Left renal cortex interstitium (tissue), 4 donors: ENCODE results near the gene SLIT1. TPM values are rescaled to one million over a fixed set of nuclear protein-coding genes. Genes with fewer than 3 reads are reported as not detected.

Experiments used
- DNase-seq, 4 donors: peaks; one replicate each; pipeline ENCODE4 v3.0.0-alpha.2; 2013; ENCODE audit warnings: low read depth in 4 of 4, low spot score in 2 of 4, missing footprints in 1 of 4
- polyA plus RNA-seq, 4 donors: library from polyadenylated mRNA; unstranded; fragments of 120-200 nt; gene quantifications; one replicate each; pipeline ENCODE4 v1.2.1, GENCODE V29; 2013; ENCODE audit not compliant: insufficient read length in 4 of 4

SLIT1 gene
- polyA plus RNA-seq, 4 donors = 5.8 to 9.7 (median 7.2) TPM

GRCh38 chr10:97013568-97013967 lies 172.2 kb downstream of the SLIT1 start:
- DNase-seq = no peak

- no peak for DNase-seq
These were observed 173.3 kb downstream of the SLIT1 start for GRCh38 chr10:97012470-97012869.

GRCh38 chr10:97011397-97011796 lies 174.4 kb downstream of the SLIT1 start:
- no peak for DNase-seq

GRCh38 chr10:97010695-97011206 lies 175.0 kb downstream of the SLIT1 start:
- DNase-seq = no peak

GRCh38 chr10:97007417-97007816 lies 178.3 kb downstream of the SLIT1 start:
- no peak for DNase-seq

GRCh38 chr10:97006364-97006763 lies 179.4 kb downstream of the SLIT1 start:
- no peak for DNase-seq

GRCh38 chr10:97005349-97005748 lies 180.4 kb downstream of the SLIT1 start:
- no peak for DNase-seq

GRCh38 chr10:97004591-97004990 lies 181.2 kb downstream of the SLIT1 start:
- DNase-seq = no peak

GRCh38 chr10:97003804-97004201 lies 182.0 kb downstream of the SLIT1 start:
- no peak for DNase-seq

- DNase-seq = no peak
These were observed 182.5 kb downstream of the SLIT1 start for GRCh38 chr10:97003151-97003803.

- DNase-seq = no peak
These were observed 183.1 kb downstream of the SLIT1 start for GRCh38 chr10:97002670-97003069.

- no peak for DNase-seq
These were observed 184.4 kb downstream of the SLIT1 start for GRCh38 chr10:97001183-97001991.

GRCh38 chr10:97000487-97001182 lies 185.1 kb downstream of the SLIT1 start:
- no peak for DNase-seq

- no peak for DNase-seq
These were observed 185.8 kb downstream of the SLIT1 start for GRCh38 chr10:96999987-97000386.

- DNase-seq = no peak
These were observed 186.4 kb downstream of the SLIT1 start for GRCh38 chr10:96999337-96999736.

GRCh38 chr10:96998329-96998888 lies 187.3 kb downstream of the SLIT1 start:
- no peak for DNase-seq

GRCh38 chr10:96996275-96996965 lies 189.3 kb downstream of the SLIT1 start:
- no peak for DNase-seq

GRCh38 chr10:96995851-96996250 lies 189.9 kb downstream of the SLIT1 start:
- DNase-seq = no peak

GRCh38 chr10:96992721-96993120 lies 193.0 kb downstream of the SLIT1 start:
- no peak for DNase-seq

- DNase-seq = no peak
These were observed 194.4 kb downstream of the SLIT1 start for GRCh38 chr10:96991313-96991841.
